ENCODE data around the gene CA5B. TPM values are rescaled to one million over a fixed set of nuclear protein-coding genes. Genes with fewer than 3 reads are reported as not detected.
"Not testable (repeated sequence)": the region's sequence is repeated elsewhere in the genome, so short reads cannot be mapped to it uniquely, and the experiment has no call there.

The CA5B gene
- total and polyA plus RNA-seq, 7 experiments from 2014 or later: 16.4 to 64.6 (median 50.1) TPM

- CTCF ChIA-PET: no interaction called here
- no peak overlapping the region for H3K27ac Mint-ChIP-seq
Observed at GRCh38 chrX:15724911-15725310, 13.2 kb upstream of the CA5B start.

GRCh38 chrX:15731368-15731767 is 6.7 kb upstream of the CA5B start:
- ATAC-seq; H3K27me3 ChIP-seq (ENCODE audit: control insufficient read depth in 2 of 2, insufficient read depth in 2 of 2, low read length in 2 of 2); H3K36me3 ChIP-seq (ENCODE audit: control insufficient read depth in 2 of 3, insufficient read depth in 3 of 3, low read length in 3 of 3); H3K9me3 ChIP-seq (ENCODE audit: control insufficient read depth in 2 of 3, low read length in 3 of 3); H3K4me1 ChIP-seq (ENCODE audit: control insufficient read depth in 2 of 2, insufficient read depth in 2 of 2, low read length in 2 of 2); POLR2A ChIA-PET; H3K4me3 Mint-ChIP-seq; H3K27ac Mint-ChIP-seq; CTCF ChIA-PET; H3K27me3 Mint-ChIP-seq; H3K27ac ChIP-seq (ENCODE audit: low read depth, low read length); DNase-seq; H3K4me1 Mint-ChIP-seq; H3K4me3 ChIP-seq (ENCODE audit: low read length); H3K9me3 Mint-ChIP-seq: not testable (repeated sequence)
- intact Hi-C loops (cut with micrococcal nuclease): loop anchor here (10.0 kb wide), 3 partner anchors 397 to 1997 kb away; partner anchors contain the start of genes OFD1 (in 1 of the 2), PIGA (in 1 of the 2) and TRAPPC2 (in 1 of the 2)
- H3K36me3 Mint-ChIP-seq: peaks cover 0 to 16% (median 8%) of the 10 kb centered on the region in 5 donors

More at GRCh38 chrX:15724911-15725310, 13.2 kb upstream of the CA5B start:
- POLR2A ChIA-PET: interaction anchor here (0.5 kb wide), 1 partner anchor 559 kb away, joined by 3 read pairs; no protein-coding TSS in a partner anchor
- Histone ChIP-seq H3K9me3 (ENCODE audit: control insufficient read depth in 2 of 3, low read length in 3 of 3) (no peaks in the 10 kb centered on the region), H3K4me1 (ENCODE audit: control insufficient read depth in 2 of 2, insufficient read depth in 2 of 2, low read length in 2 of 2) (no peaks in the 10 kb centered on the region), H3K4me3 (ENCODE audit: low read length) (no peak overlapping the region), H3K36me3 (ENCODE audit: control insufficient read depth in 2 of 3, insufficient read depth in 3 of 3, low read length in 3 of 3) (no peaks in the 10 kb centered on the region), H3K27ac (ENCODE audit: low read depth, low read length) (no peak overlapping the region), H3K27me3 (ENCODE audit: control insufficient read depth in 2 of 2, insufficient read depth in 2 of 2, low read length in 2 of 2) (no peaks in the 10 kb centered on the region)
- H3K4me1 Mint-ChIP-seq: no peaks in the 10 kb centered on the region
- H3K27me3 Mint-ChIP-seq: no peaks in the 10 kb centered on the region
- intact Hi-C loops (cut with micrococcal nuclease): no loop called here
- no peak for DNase-seq
- H3K4me3 Mint-ChIP-seq: no peak overlapping the region
- no peak for ATAC-seq
- no peaks in the 10 kb centered on the region for H3K9me3 Mint-ChIP-seq
- peaks cover 0 to 8% (median 1%) of the 10 kb centered on the region in 5 donors for H3K36me3 Mint-ChIP-seq

GRCh38 chrX:15737190-15737958 is 696 bp upstream of the CA5B start:
- H3K27me3 ChIP-seq (ENCODE audit: control insufficient read depth in 2 of 2, insufficient read depth in 2 of 2, low read length in 2 of 2): no peaks in the 10 kb centered on the region
- no peaks in the 10 kb centered on the region for H3K9me3 ChIP-seq (ENCODE audit: control insufficient read depth in 2 of 3, low read length in 3 of 3)
- H3K27me3 Mint-ChIP-seq: peaks cover 0 to 2% (median 0%) of the 10 kb centered on the region in 5 donors
- peaks cover 0 to 3% (median 0%) of the 10 kb centered on the region in 3 experiments for H3K36me3 ChIP-seq (ENCODE audit: control insufficient read depth in 2 of 3, insufficient read depth in 3 of 3, low read length in 3 of 3)
- peaks cover 15 to 60% (median 43%) of the 10 kb centered on the region in 7 donors for H3K4me1 Mint-ChIP-seq
- peaks cover 5 to 15% (median 7%) of the 10 kb centered on the region in 5 donors for H3K36me3 Mint-ChIP-seq
- peak overlapping the region; percentile 89 to 99 (median 94) for H3K4me3 Mint-ChIP-seq
- peaks cover 15 to 16% of the 10 kb centered on the region in 2 donors for H3K4me1 ChIP-seq (ENCODE audit: control insufficient read depth in 2 of 2, insufficient read depth in 2 of 2, low read length in 2 of 2)
- no peaks in the 10 kb centered on the region for H3K9me3 Mint-ChIP-seq
- ATAC-seq (no peak), DNase-seq (no peak)
- peak overlapping the region; percentile 71 to 95 (median 91) for H3K27ac Mint-ChIP-seq
- CTCF ChIA-PET: interaction anchor here (1.3 to 1.5 kb wide), 3 partner anchors 10 to 21 kb away, joined by 6 to 15 read pairs (median 9); no protein-coding TSS in a partner anchor
- POLR2A ChIA-PET: interaction anchor here (0.6 to 4.9 kb wide), 8 partner anchors 14 to 982 kb away, joined by 3 to 162 read pairs (median 10); partner anchors contain the start of genes AP1S2, SYAP1 and ZRSR2
- H3K27ac ChIP-seq (ENCODE audit: low read depth, low read length): peak overlapping the region; percentile 72
- peak overlapping the region; percentile 51 for H3K4me3 ChIP-seq (ENCODE audit: low read length)
- intact Hi-C loops (cut with micrococcal nuclease): loop anchor here (2.0 to 10.0 kb wide), 6 partner anchors 403 to 2003 kb away; partner anchors contain the start of genes CTPS2 (in 1 of the 2), OFD1 (in 1 of the 2), PIGA (in 1 of the 2) and REPS2 (in 1 of the 2)

GRCh38 chrX:15739886-15740285 is 1.8 kb downstream of the CA5B start:
- Histone ChIP-seq H3K36me3 (ENCODE audit: control insufficient read depth in 2 of 3, insufficient read depth in 3 of 3, low read length in 3 of 3) (peaks cover 0 to 8% (median 0%) of the 10 kb centered on the region in 3 experiments), H3K27me3 (ENCODE audit: control insufficient read depth in 2 of 2, insufficient read depth in 2 of 2, low read length in 2 of 2) (no peaks in the 10 kb centered on the region), H3K4me1 (ENCODE audit: control insufficient read depth in 2 of 2, insufficient read depth in 2 of 2, low read length in 2 of 2) (peaks cover 19 to 26% of the 10 kb centered on the region in 2 donors), H3K9me3 (ENCODE audit: control insufficient read depth in 2 of 3, low read length in 3 of 3) (no peaks in the 10 kb centered on the region), H3K27ac (ENCODE audit: low read depth, low read length) (peak overlapping the region; percentile 72), H3K4me3 (ENCODE audit: low read length) (peak overlapping the region; percentile 82)
- peaks cover 0 to 2% (median 0%) of the 10 kb centered on the region in 5 donors for H3K27me3 Mint-ChIP-seq
- peaks cover 7 to 32% (median 23%) of the 10 kb centered on the region in 5 donors for H3K36me3 Mint-ChIP-seq
- H3K4me3 Mint-ChIP-seq: peak overlapping the region in 9 of 10 donors; percentile 89 to 99 (median 94)
- ChIA-PET POLR2A (interaction anchor here (1.0 to 4.9 kb wide), 5 partner anchors 12 to 115 kb away, joined by 3 to 162 read pairs (median 5); partner anchors contain the start of gene AP1S2), CTCF (interaction anchor here (1.4 kb wide), 1 partner anchor 11 kb away, joined by 4 read pairs; no protein-coding TSS in a partner anchor)
- peaks cover 25 to 77% (median 57%) of the 10 kb centered on the region in 7 donors for H3K4me1 Mint-ChIP-seq
- intact Hi-C loops (cut with micrococcal nuclease): loop anchor here (2.0 to 10.0 kb wide), 6 partner anchors 405 to 2005 kb away; partner anchors contain the start of genes CTPS2 (in 1 of the 2), OFD1 (in 1 of the 2), PIGA (in 1 of the 2) and RBBP7 (in 1 of the 2)
- no peak for DNase-seq
- H3K27ac Mint-ChIP-seq: peak overlapping the region in 2 of 9 donors; percentile 57 to 71
- no peak for ATAC-seq
- H3K9me3 Mint-ChIP-seq: peaks cover 0 to 3% (median 0%) of the 10 kb centered on the region in 11 donors

- intact Hi-C loops (cut with micrococcal nuclease): no loop called here
- Mint-ChIP-seq H3K4me3 (peak overlapping the region in 5 of 10 donors; percentile 22 to 57 (median 31)), H3K4me1 (peaks cover 28 to 91% (median 81%) of the 10 kb centered on the region in 7 donors), H3K9me3 (peaks cover 0 to 4% (median 0%) of the 10 kb centered on the region in 11 donors), H3K36me3 (peaks cover 7 to 66% (median 40%) of the 10 kb centered on the region in 5 donors), H3K27me3 (no peaks in the 10 kb centered on the region), H3K27ac (peak overlapping the region in 7 of 9 donors; percentile 43 to 76 (median 56))
- no peak for DNase-seq
- Histone ChIP-seq H3K27ac (ENCODE audit: low read depth, low read length) (no peak overlapping the region), H3K4me1 (ENCODE audit: control insufficient read depth in 2 of 2, insufficient read depth in 2 of 2, low read length in 2 of 2) (peaks cover 23 to 25% of the 10 kb centered on the region in 2 donors), H3K36me3 (ENCODE audit: control insufficient read depth in 2 of 3, insufficient read depth in 3 of 3, low read length in 3 of 3) (peaks cover 0 to 8% (median 0%) of the 10 kb centered on the region in 3 experiments), H3K9me3 (ENCODE audit: control insufficient read depth in 2 of 3, low read length in 3 of 3) (no peaks in the 10 kb centered on the region), H3K27me3 (ENCODE audit: control insufficient read depth in 2 of 2, insufficient read depth in 2 of 2, low read length in 2 of 2) (no peaks in the 10 kb centered on the region), H3K4me3 (ENCODE audit: low read length) (no peak overlapping the region)
- ChIA-PET CTCF (no interaction called here), POLR2A (no interaction called here)
- ATAC-seq: no peak
Observed at GRCh38 chrX:15744181-15744867, 6.3 kb downstream of the CA5B start.

- no peak overlapping the region for H3K27ac ChIP-seq (ENCODE audit: low read depth, low read length)
- H3K27ac Mint-ChIP-seq: peak overlapping the region in 5 of 9 donors; percentile 2 to 49 (median 41)
- no peaks in the 10 kb centered on the region for H3K27me3 Mint-ChIP-seq
- no peaks in the 10 kb centered on the region for H3K9me3 ChIP-seq (ENCODE audit: control insufficient read depth in 2 of 3, low read length in 3 of 3)
- H3K27me3 ChIP-seq (ENCODE audit: control insufficient read depth in 2 of 2, insufficient read depth in 2 of 2, low read length in 2 of 2): no peaks in the 10 kb centered on the region
- DNase-seq (no peak), ATAC-seq (peak; percentile 39)
- H3K4me1 Mint-ChIP-seq: peaks cover 37 to 91% (median 80%) of the 10 kb centered on the region in 7 donors
- H3K36me3 Mint-ChIP-seq: peaks cover 7 to 66% (median 44%) of the 10 kb centered on the region in 5 donors
- H3K4me1 ChIP-seq (ENCODE audit: control insufficient read depth in 2 of 2, insufficient read depth in 2 of 2, low read length in 2 of 2): peaks cover 23% of the 10 kb centered on the region in 2 donors
- CTCF ChIA-PET: no interaction called here
- intact Hi-C loops (cut with micrococcal nuclease): no loop called here
- H3K9me3 Mint-ChIP-seq: peaks cover 0 to 4% (median 0%) of the 10 kb centered on the region in 11 donors
- no peak overlapping the region for H3K4me3 ChIP-seq (ENCODE audit: low read length)
- POLR2A ChIA-PET: interaction anchor here (0.6 to 0.8 kb wide), 2 partner anchors 9 to 46 kb away, joined by 3 to 4 read pairs; partner anchors contain the start of gene ZRSR2
- peaks cover 0 to 8% (median 0%) of the 10 kb centered on the region in 3 experiments for H3K36me3 ChIP-seq (ENCODE audit: control insufficient read depth in 2 of 3, insufficient read depth in 3 of 3, low read length in 3 of 3)
- peak overlapping the region in 3 of 10 donors; percentile 5 to 27 (median 26) for H3K4me3 Mint-ChIP-seq
Observed at GRCh38 chrX:15745179-15745578, 7.1 kb downstream of the CA5B start.
